LNCaP clone FGC (cell line): ENCODE data around the gene ARHGAP30.

ENCODE experiments used
- DNase-seq: peaks from one replicate; pipeline ENCODE4 v3.0.0-alpha.2; 2011; ENCODE audit warnings: low read depth
- H3K4me3 ChIP-seq: 2 replicates; pipeline ENCODE4 v1.5.1; 2011; ENCODE audit warnings: mild to moderate bottlenecking, low read depth, low read length, control low read depth
- TF ChIP-seq, protein P1 (sequence below): IDR thresholded peaks from 2 replicates; pipeline ENCODE4 v1.5.1; 2012; ENCODE audit warnings: mild to moderate bottlenecking; ENCODE audit not compliant: control insufficient read depth, insufficient read depth; ENCODE audit errors: extremely low read depth

Gene ARHGAP30

DNA sequence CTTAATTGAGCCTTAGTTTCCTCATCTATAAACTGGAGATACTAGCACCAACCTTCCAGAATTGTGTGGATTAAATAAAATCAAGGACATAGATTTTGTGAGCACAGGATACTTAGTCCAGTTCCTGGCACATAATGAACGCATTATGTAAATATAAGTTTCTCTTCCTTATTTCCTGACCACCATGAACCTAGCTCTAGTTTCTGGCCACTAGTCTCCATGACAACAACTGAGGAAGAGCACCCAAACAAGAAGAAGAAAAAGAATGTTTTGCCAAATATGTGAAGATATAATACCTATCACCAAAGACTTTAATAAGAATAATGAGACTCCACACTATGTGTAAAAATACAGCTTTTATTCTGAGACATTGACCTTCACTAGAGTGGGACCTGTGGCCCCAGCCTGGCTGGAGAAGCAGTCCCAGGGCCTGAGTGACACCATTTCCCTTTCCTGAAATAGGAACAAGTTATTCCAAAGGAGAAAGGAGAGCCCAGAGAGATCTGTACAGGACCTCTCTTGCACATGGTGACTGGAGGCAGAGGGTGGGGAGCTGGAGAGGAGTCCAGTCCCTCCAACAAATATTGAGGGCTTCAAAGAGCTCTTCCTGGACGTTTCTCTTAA lies 23.0 kb downstream of the ARHGAP30 start:
- peak overlapping the region; percentile 94 for H3K4me3 ChIP-seq
- TF ChIP-seq, protein P1, sequence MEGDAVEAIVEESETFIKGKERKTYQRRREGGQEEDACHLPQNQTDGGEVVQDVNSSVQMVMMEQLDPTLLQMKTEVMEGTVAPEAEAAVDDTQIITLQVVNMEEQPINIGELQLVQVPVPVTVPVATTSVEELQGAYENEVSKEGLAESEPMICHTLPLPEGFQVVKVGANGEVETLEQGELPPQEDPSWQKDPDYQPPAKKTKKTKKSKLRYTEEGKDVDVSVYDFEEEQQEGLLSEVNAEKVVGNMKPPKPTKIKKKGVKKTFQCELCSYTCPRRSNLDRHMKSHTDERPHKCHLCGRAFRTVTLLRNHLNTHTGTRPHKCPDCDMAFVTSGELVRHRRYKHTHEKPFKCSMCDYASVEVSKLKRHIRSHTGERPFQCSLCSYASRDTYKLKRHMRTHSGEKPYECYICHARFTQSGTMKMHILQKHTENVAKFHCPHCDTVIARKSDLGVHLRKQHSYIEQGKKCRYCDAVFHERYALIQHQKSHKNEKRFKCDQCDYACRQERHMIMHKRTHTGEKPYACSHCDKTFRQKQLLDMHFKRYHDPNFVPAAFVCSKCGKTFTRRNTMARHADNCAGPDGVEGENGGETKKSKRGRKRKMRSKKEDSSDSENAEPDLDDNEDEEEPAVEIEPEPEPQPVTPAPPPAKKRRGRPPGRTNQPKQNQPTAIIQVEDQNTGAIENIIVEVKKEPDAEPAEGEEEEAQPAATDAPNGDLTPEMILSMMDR: no peak
- no peak for DNase-seq

DNA sequence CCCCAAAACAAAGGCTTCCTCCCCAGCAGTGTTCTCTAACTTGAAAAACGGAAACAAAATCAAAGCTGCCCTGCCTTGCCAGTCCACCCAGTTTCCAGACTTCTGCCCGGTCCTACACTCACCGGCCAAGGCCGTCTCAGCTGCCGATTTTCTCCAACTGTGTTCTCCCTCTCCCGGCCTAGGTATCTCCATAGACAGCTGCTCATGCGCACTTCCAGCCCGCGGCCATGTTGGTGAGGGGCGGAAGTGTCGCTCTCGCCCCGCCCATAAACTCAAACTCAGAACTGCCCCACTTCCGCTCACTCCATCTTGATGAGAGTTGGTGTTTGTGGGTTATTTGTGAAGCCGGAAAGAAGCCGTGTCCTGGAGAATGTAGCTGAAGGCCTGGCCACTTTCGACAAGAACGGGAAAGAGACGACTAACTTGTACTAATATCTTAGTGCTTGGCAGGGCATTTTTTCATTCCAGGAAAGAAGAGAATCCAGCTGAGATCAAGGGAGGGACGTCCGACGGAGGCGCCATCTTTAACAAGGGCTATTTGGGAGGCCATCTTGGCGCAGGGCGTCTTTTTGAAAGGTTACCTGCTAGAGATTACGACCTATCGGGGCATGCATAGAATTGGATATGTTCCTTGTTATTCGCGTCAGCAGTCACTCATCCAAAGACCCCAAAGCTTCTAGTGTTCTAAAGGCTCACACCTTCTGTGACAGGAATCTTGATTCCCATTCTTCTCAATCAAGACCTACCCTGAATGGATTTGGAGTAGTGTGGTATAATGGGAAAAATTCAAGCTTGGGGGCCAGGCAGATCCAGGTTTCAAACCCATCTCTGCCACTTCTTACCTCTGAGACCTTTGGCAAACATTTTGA lies 23.7 kb downstream of the ARHGAP30 start, which contains the start of gene USF1:
Gene USF1, minus strand, starts transcription at position 242 of the 869 bp plus-strand sequence. CDS start 2,702 bp downstream, outside the sequence.
- TF ChIP-seq, protein P1: no peak
- peak; percentile 86 for DNase-seq
- peak within 1 kb of the TSS; percentile 94 for H3K4me3 ChIP-seq

DNA sequence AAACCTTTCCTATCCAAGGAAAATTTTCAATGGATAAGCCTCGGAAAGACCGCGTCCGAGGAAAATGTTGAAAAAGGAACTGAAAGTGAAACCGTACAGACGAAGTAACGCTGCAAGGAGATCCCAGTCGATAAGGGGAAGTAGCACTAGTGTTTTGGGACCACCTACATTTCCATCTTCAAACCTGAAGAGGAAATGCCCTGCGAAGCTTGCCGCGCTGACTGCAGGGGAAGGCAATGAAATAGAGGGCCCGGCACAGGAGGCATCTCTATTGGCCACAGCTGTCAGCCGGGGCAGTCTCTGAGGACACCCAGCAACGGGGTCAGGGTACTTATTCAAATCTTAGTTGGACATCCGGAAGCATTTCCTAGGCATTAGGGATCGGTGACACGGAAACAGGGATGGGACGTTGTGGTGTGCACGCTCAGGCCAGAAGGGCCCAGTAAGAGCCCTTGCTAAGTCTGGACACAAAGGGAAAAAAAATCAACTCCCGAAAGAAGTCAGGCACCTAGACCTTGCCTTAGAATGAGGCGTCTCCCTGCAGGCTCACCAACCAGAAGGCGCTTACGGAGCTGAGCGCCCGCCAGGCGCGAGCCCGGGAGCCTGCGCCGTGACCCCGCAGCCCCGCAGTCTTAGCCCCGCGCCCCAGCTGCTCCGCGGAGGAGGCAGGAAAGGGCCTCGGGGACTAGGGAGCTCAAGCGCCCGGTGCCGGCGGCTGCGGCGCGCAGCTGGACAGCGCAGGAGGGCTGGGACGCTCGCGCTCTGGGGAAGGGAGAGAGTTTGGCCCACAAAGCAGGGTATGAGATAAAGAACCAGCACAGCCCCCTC lies 24.6 kb downstream of the ARHGAP30 start:
- peak overlapping the region; percentile 94 for H3K4me3 ChIP-seq
- TF ChIP-seq, protein P1: no peak
- peak; percentile 59 for DNase-seq

- H3K4me3 ChIP-seq: peak overlapping the region; percentile 94
- no peak for DNase-seq
- TF ChIP-seq, protein P1: no peak
Measured at GRCh38 chr1:161044535-161044907, 25.2 kb downstream of the ARHGAP30 start.

GRCh38 chr1:161039546-161039945 lies 30.1 kb downstream of the ARHGAP30 start:
- TF ChIP-seq, protein P1: no peak
- peak overlapping the region; percentile 93 for H3K4me3 ChIP-seq
- DNase-seq: no peak

DNA sequence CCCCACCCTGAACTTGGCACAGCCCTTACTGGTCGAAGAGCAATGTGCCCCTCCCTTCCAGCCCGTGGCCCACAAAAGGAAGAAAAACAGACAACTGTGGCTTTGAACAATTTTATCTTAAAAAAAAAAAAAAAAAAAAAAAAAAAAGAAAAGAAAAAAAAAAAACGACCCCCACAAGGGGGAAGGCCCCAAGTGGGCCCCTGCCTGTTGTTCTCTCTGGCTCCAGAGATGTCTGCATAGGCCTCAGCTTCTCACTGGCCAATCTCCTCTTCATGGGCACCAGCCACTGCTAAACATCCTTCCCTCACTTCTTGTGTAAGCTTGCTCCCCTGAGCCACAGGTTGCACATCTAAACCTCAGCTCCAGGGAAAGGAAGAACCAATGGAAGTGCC lies 30.5 kb downstream of the ARHGAP30 start:
- TF ChIP-seq, protein P1: no peak
- peak overlapping the region; percentile 93 for H3K4me3 ChIP-seq
- DNase-seq: no peak
